Measurements from ENCODE around the gene HS2ST1.

- no peak for TF ChIP-seq CTCF (IDR thresholded peaks at IDR 0.05)
- no peak for TF ChIP-seq POLR2AphosphoS5 (IDR thresholded peaks at IDR 0.05)
Measured at GRCh38 chr1:86868477-86868876, 46.0 kb upstream of the HS2ST1 start.

Data from sigmoid colon (tissue), 4 donors.